Ramos (cell line): Measurements from ENCODE around the gene CELA2B.
"Not testable (repeated sequence)": the region's sequence is repeated elsewhere in the genome, so short reads cannot be mapped to it uniquely, and the experiment has no call there.

Source experiments
- in situ Hi-C: fragments of 300-500 bp; cut with MboI; formaldehyde crosslinking; loops from one replicate; pipeline ENCODE4 v1.14.3; 2022; ENCODE audit warnings: low sequenced_read_pairs; ENCODE audit not compliant: unreplicated experiment

The CELA2B gene

DNA sequence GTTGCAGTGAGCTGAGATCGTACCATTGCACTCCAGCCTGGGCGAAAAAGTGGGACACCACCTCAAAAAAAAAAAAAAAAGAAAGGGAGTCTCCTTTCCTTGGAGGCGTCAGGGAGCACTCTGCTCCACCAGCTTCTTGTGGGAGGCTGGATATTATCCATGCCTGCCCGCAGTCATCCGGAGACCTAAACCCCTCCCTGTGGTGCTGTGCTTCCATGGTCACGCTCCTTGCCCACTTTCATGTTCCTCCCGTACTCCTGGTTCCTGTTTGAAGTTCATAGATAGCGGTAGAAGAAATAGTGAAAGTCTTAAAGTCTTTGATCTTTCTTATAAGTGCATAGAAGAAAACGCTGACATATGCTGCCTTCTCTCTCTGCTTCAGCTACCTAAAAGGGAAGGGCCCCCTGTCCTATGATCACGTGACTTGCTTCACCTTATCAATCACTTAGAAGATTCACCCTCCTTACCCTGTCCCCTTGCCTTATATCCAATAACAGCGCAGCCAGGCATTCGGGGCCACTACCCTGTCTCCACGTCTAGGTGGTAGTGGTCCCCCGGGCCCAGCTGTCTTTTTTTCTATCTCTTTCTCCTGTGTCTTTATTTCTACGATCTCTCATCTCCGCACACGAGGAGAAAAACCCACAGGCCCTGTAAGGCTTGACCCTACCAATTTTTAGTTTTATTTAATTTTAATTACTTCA, 45.5 kb downstream of the CELA2B start:
- in situ Hi-C loops: not testable (repeated sequence)

DNA sequence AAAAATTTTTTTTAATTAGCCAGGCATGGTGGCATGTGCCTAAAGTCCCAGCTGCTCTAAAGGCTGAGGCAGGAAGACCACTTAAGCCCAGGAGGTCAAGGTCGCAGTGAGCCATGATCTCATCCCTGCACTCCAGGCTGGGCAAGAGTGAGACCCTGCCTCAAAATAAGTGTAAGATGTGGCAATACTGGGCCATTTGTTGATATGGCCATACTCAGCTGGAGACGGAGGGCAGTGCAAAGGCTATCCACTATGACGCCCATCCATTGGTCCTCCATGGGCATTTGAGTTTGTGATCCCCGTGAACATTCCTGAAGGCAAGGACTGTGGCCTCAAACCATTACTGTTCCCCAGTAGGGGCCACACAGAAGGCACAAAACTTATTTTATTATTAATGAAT, 46.6 kb downstream of the CELA2B start:
- in situ Hi-C loops: no loop called here

DNA sequence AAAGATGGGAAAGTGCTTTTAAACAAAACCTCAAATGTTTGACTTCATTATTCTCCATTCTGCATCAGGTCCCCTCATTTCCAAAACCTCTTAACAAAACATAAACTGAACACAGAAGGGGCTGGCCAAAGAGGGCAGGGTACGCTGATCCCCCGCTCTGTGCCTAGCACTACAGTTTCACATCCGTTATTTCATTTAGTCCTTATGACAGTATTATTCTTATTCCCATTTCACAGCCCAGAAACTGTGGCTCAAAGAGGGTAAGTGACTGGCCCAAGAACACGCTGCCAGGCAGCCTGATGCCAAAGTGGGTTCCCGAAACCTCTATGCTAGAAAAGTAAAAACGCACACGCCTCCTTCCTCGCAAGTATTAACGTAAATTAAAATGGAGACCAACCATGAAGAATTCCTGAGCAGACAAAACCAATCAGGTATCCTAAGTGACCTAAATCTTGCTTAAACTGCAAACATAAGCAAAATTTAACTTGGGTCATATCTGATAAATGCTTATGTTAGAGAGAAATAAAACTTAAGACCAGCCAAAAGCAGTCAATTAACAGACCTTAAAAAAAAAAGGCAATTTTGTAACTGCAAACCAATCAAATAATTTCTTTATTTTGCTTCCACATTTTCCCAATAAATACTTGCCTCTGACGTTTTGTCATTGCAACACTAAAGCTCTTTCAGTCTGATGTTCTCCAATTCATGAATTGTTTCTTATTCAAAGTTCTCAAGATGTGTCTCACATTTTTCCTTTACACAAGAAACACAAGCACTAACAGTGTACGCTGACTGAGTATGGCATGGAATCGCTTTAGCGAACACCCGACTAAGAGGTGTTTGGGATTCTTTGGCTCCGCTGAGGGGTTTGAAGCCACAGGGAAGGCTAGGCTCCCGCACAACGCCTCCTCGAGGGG, 47.5 kb downstream of the CELA2B start:
- in situ Hi-C loops: no loop called here

DNA sequence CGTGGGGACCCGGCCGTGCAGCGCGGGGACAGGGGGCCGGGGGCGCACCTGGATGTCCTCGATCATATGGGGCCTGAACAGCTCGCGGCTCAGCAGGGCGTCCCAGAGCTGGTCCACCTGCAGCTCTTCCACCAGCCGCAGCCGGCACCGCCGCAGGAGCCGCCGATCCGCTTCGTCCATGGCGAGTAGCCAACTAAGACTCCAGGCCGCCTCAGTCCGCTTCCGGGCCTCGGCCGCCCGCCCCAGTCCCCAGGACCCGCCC, 48.0 kb downstream of the CELA2B start, which contains the start of gene CASP9:
Gene CASP9 (minus strand): TSS at position 195 of the 262 bp plus-strand sequence. CDS start 15 bp downstream, at position 180.
- in situ Hi-C loops: no loop called here

DNA sequence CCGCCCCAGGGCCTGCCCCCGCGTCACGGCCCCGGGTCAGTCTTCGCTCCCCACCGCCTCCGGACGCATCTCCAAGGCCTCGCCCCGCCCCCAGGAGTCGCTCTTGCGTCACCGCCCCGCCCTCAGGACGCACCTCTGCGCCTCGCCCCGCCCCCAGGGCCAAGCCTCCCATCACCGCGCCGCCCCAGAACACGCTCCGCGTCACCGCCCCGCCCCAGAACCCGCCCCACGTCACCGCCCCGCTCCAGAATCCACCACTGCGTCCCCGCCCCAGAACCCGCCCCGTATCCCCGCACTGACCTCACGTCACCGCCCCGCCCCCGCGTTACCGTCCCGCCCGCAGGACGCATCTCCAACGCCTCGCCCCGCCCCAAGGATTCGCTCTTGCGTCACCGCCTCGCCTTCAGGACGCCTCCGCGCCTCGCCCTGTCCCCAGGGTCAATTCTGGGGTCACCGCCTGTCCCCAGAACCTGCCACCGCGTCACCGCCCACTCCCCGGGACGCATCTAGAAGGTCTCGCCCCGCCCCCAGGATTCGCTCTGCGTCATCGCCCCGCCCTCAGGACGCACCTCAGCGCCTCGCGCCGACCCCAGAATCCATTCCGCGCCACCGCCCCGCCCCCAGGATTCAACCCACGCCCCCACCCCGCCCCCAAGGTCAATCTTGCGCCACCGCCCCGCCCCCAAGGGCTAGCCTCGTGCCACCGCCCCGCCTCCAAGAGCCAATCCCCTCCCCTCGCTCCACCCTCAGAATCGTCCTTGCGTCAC, 48.6 kb downstream of the CELA2B start:
- in situ Hi-C loops: no loop called here

DNA sequence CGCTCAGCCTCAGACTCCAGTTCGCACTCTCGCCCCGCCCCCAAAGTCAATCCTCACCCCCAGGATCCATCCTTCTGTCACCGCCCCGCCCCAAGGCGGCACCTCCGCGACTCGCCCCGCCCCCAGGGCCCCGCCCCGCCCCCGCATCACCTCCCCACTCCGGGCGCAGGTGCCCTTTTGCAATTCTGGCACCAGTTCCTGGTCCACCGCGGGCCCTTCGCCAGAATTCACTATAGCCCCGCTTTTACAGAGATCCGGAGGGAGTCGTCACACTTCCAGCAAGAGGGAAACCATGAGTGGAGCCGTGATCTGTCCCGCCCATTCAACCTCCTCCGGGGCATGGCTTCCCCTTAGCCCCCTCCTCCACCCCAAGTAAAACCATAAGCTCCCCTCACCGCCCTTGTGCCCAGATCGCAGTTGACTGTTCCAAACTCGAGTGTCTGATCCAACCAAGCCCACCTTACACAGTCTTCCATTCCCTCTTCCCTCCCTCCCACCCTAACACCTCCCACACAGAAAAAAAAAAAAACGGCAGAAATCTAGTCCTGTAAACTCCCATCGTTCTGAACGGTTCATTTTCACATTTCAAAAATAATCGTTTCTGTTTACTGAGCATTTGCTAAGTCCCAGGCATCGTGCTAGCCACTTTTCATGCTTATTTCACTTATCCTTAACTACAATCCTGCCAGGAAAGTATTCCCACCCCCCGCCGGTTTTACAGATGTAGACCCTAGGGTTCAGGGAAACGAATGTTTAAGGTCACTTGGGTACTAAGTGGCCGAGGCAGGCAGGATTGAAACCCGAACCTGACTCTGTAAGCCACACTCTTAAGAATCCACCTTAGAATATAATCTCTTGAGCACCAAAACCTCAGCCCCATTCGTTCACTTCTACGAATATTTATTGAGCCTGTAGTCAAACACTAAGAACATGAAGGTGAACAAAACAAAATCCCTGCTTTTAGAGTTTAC, 49.4 kb downstream of the CELA2B start:
- in situ Hi-C loops: no loop called here

DNA sequence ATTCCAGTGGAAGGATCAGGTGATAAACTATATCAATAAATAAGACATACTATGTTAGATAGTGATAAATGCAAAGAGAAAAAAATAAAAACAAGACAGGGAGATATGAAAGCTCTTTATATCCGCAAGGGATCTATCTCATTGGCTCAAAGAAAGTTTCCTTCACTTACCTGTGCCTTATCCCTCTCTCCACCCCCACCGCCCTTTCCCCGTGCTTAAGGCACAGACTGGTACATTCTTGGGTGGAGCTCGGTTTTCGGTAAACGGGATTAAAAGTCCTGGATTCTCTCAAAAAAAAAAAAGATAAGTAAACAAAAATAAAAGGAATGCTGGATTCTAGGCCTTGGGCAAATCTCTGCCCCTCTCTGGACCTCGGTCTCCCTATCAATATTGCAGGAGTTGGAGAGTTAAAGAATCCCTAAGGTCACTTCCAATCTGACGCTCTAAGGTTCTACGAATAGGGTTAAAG, 50.2 kb downstream of the CELA2B start:
- in situ Hi-C loops: no loop called here

DNA sequence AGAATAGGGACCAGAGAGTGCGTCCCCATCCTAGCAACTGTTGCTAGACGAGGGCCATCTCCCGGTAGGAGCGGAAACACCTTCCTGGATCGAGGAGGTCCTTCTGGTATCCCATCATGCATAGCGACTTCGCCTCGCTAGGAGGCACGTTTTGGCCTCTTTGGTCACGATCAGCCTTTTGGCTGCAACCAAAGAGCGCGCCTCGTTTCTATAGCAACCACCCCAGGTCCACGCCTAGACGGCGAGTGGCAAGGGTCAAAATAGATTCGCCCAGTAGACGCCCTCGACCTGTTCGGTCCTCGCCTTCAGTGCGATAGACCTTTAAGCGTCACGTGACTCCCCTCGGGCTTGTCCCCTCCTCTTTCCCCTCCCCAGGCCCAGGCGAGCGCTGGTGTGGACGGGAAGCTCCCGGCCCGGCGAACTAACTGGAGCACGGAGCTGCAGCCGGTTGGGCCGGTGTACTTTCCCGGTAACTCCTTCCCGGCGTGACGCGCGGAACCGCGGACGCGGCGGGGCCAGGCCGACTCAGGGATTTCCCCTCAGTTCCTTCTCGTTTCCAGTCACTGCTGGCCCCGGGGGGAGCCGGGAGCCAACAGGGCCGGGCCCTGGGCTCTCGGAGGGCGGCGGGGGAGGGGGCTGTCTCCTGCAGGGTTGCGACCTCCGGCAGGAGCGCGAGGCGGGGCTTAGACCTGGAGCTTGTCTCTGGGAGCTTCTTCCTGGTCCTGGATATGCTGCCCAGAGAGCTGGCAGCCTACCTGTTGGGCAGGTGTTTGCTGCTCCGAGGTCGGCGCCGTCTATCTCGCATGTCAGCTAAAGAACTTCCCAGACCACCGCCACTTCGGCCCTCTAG, 50.8 kb downstream of the CELA2B start, which contains the start of gene DNAJC16:
Gene DNAJC16 (plus strand): TSS at position 359 of the 850 bp plus-strand sequence. CDS start 2,258 bp downstream, outside the sequence.
- in situ Hi-C loops: no loop called here

DNA sequence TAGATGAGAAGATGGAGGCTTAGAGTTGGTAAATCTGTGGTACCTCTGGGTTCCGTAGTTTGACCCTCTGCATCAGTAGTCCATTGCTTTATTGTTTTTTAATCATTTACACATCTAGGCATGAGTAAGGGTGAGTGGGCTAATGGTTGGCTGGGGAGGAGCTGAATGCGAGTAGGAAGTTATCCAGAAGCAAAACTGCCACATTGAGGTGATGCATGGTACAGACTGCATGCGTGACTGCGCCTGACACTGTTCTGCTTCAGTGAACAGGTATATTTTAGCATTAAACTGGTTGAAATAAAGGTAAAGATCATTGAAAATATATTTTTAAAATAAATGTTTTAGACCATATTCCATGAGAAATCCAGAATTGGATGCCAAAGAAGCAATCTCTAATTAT, 55.1 kb downstream of the CELA2B start:
- in situ Hi-C loops: no loop called here

DNA sequence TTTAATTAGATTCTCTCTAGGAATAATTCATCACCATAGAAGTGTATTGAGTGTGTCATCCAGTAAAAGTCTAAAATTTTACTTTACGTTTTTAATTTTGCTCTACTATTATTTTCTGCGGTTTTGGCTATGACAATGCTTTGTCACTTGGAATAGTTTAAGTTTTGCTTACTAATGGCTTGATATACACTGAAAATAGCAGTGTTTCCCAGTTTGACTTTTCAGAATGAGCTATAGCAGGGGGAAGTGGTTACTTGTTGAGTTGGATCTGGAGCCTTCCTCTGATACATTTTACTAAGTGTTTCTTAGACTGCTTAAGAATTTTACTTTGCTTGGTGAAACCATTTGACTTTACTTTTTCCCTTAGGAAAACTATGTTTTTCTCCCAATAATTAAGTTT, 55.8 kb downstream of the CELA2B start:
- in situ Hi-C loops: no loop called here

DNA sequence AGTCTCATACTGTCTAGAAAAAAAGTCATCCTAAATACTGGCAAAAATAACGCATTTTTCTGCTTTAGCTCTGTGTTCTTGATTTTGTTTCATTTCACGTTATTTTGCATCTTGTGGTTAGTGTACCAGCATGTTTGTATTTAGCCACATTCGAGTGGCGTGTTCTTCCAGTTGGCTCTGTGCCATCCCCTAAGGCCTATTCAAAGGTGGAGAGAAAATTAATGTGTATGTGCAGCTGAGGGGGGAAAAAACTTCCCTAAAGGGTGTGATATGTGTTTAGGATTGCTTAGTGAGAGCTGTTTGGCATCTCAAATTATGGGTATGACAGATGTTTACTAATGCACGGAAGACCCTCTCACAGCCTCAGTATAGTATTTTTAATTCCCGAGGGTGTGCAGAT, 62.9 kb downstream of the CELA2B start:
- in situ Hi-C loops: no loop called here

DNA sequence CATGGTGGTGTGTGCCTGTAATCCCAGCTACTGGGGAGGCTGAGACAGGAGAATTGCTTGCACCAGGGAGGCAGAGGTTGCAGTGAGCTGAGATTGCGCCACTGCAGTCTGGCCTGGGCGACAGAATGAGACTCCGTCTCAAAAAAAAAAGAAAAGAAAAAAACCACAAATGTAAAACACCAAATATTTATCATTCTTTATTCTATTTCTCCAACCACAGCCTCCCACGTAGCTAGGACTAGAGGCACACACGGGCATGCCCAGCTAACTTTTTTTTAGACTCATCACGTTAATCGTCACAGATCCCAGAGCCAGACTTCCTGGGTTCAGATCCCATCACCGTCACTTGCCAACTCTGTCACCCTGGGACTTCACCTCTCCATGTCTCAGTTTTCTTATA, 64.3 kb downstream of the CELA2B start:
- in situ Hi-C loops: no loop called here
